Measurements from ENCODE around the gene COPS8.

The COPS8 gene

DNA sequence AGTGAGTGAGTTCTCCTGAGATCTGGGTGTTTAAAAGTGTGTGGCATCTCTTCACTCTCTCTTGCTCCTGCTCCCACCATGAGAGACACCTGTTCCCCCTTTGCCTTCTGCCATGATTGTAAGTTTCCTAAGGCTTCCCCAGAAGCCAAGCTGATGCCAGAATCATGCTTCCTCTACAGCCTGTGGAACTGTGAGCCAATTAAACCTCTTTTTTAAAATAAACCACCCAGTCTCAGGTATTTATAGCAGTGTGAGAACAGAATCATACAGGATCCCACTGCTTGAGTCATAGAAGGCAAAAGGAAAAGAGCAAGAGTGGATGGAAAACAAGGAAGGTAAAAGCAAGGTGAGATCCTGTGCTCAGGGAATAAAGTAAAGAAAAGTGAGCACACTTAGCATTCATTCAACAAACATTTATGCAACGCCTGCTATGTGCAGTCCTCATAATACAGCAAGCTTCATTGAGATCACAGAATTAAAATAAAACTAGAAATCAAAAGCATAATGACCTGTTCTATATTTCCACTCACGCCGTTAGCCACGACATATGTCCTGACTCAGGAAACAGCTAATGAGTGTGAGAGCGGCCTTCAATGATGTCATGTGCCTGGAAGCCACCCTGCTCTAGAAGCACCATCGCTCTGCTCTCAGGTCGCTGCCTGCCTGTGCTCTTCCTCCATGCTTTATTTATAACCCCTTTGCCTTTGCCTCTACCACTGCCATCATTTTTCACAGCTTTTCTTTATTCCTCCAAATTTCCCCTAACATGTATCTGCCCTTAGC is 11.3 kb upstream of the COPS8 start:
- Histone ChIP-seq H3K36me3 (ENCODE audit: insufficient read depth, insufficient read length, low read length) (no peaks in the 10 kb centered on the region), H3K4me3 (ENCODE audit: insufficient read length, low read depth) (no peak overlapping the region), H3K27me3 (ENCODE audit: insufficient read depth, insufficient read length) (no peaks in the 10 kb centered on the region), H3K9me3 (ENCODE audit: insufficient read depth, low read length) (no peaks in the 10 kb centered on the region; the same call in 1 of the 2 replicates), H3K9ac (ENCODE audit: insufficient read length, low read depth) (no peak overlapping the region), H3K4me1 (ENCODE audit: insufficient read depth, insufficient read length) (no peaks in the 10 kb centered on the region)
- no peak for DNase-seq (ENCODE audit: low read depth, low spot score)
- TF ChIP-seq SUZ12 (IDR thresholded peaks at IDR 0.05; ENCODE audit: extremely low read depth, insufficient read depth, insufficient read length) (no peak), YY1 (IDR thresholded peaks at IDR 0.05; ENCODE audit: insufficient read depth, insufficient read length) (no peak), ZNF274 (IDR thresholded peaks at IDR 0.05; ENCODE audit: low read depth, low read length) (no peak)

DNA sequence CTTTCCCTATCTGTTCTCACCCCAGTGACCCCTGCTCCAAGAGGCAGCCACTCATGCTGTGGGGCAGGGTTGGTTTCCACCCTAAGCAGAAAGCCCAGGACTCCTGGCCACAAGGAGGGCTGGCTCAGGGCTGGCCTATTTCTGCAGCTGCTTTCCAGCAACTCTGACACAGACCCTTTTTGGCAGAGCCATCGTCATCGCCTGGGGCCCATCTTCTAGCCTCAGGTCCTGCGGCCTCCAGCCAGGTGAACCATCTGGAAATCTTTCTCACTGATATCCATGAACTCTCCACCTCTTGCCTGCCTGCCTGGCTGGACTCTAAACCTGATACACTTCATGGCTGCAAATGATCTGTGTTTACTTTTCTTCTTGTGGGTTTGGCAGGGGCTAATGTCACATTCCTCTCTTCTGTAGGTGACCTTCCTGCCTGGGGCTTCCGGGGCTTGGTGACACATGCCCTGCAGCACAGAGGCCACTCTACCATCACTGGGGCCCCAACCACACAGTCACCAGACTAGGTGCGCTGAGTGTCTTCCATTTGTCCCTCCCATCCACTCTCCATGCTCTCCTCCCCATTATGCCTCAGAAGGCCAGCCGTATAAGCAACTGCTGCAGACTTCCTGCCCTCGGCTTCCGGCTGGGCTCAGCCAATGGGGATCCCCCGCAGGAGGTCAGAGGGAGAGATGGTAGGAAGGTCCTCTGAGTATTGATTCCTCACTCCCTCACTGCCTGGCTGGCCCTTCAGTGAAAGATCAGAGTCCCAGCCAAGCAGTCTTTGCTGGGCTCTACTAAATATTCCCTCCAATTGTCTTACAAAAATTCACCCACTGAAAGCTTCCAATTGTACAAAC is 9.7 kb upstream of the COPS8 start:
- H3K4me1 ChIP-seq (ENCODE audit: insufficient read depth, insufficient read length): no peaks in the 10 kb centered on the region
- TF ChIP-seq SUZ12 (IDR thresholded peaks at IDR 0.05; ENCODE audit: extremely low read depth, insufficient read depth, insufficient read length) (no peak), ZNF274 (IDR thresholded peaks at IDR 0.05; ENCODE audit: low read depth, low read length) (no peak), YY1 (IDR thresholded peaks at IDR 0.05; ENCODE audit: insufficient read depth, insufficient read length) (no peak)
- H3K36me3 ChIP-seq (ENCODE audit: insufficient read depth, insufficient read length, low read length): no peaks in the 10 kb centered on the region
- no peaks in the 10 kb centered on the region for H3K9me3 ChIP-seq (ENCODE audit: insufficient read depth, low read length)
- no peak overlapping the region for H3K4me3 ChIP-seq (ENCODE audit: insufficient read length, low read depth)
- H3K27me3 ChIP-seq (ENCODE audit: insufficient read depth, insufficient read length): no peaks in the 10 kb centered on the region
- no peak overlapping the region for H3K9ac ChIP-seq (ENCODE audit: insufficient read length, low read depth)
- no peak for DNase-seq (ENCODE audit: low read depth, low spot score)

DNA sequence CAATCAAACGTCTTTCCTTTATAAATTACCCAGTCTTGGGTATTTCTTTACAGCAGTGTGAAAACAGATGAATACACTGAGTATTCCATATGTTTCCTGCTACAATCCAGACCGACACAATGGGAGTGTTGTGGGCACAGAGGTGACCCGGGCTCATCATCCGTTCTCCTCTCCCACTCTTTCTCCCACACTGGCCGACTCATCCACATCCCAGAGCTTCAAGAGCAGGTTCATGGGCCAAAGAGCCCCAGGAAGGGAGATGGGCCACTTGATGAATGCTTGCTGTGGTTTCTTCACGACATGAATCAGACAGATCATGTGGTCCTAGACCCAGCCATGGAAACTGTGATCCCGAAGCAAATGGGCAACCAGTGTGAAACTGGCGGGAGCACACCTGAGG is 4.1 kb upstream of the COPS8 start:
- H3K27me3 ChIP-seq (ENCODE audit: insufficient read depth, insufficient read length): no peaks in the 10 kb centered on the region
- H3K4me1 ChIP-seq (ENCODE audit: insufficient read depth, insufficient read length): no peaks in the 10 kb centered on the region
- TF ChIP-seq YY1 (IDR thresholded peaks at IDR 0.05; ENCODE audit: insufficient read depth, insufficient read length) (no peak), SUZ12 (IDR thresholded peaks at IDR 0.05; ENCODE audit: extremely low read depth, insufficient read depth, insufficient read length) (no peak), ZNF274 (IDR thresholded peaks at IDR 0.05; ENCODE audit: low read depth, low read length) (no peak)
- no peak overlapping the region for H3K9ac ChIP-seq (ENCODE audit: insufficient read length, low read depth)
- DNase-seq (ENCODE audit: low read depth, low spot score): no peak
- no peak overlapping the region for H3K4me3 ChIP-seq (ENCODE audit: insufficient read length, low read depth)
- H3K9me3 ChIP-seq (ENCODE audit: insufficient read depth, low read length): no peaks in the 10 kb centered on the region
- peaks cover 3% of the 10 kb centered on the region for H3K36me3 ChIP-seq (ENCODE audit: insufficient read depth, insufficient read length, low read length)

DNA sequence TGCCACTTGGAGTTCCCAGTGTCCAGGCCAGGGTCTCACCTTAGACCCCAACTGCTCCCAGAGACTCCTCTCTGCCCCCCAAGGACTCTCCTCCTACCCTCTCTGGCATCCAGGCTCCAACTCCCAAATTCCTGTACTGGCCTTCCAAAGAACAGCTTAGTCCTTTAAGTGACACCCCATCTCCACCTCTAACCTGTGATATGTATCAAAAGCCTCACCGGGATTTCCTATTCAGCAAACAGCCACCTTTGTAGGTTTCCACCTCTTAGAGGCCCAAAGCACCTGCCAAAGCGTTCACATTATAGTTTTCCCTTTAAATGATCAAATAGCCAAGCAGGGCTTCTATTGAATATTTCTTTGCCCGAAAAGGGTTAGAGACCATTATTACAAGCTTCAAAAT is 2.7 kb upstream of the COPS8 start:
- Histone ChIP-seq H3K4me3 (ENCODE audit: insufficient read length, low read depth) (no peak overlapping the region), H3K36me3 (ENCODE audit: insufficient read depth, insufficient read length, low read length) (peaks cover 14% of the 10 kb centered on the region), H3K4me1 (ENCODE audit: insufficient read depth, insufficient read length) (no peaks in the 10 kb centered on the region), H3K9ac (ENCODE audit: insufficient read length, low read depth) (no peak overlapping the region), H3K27me3 (ENCODE audit: insufficient read depth, insufficient read length) (no peaks in the 10 kb centered on the region), H3K9me3 (ENCODE audit: insufficient read depth, low read length) (no peaks in the 10 kb centered on the region)
- DNase-seq (ENCODE audit: low read depth, low spot score): no peak
- TF ChIP-seq YY1 (IDR thresholded peaks at IDR 0.05; ENCODE audit: insufficient read depth, insufficient read length): no peak
- no peak for TF ChIP-seq SUZ12 (IDR thresholded peaks at IDR 0.05; ENCODE audit: extremely low read depth, insufficient read depth, insufficient read length)
- no peak for TF ChIP-seq ZNF274 (IDR thresholded peaks at IDR 0.05; ENCODE audit: low read depth, low read length)

DNA sequence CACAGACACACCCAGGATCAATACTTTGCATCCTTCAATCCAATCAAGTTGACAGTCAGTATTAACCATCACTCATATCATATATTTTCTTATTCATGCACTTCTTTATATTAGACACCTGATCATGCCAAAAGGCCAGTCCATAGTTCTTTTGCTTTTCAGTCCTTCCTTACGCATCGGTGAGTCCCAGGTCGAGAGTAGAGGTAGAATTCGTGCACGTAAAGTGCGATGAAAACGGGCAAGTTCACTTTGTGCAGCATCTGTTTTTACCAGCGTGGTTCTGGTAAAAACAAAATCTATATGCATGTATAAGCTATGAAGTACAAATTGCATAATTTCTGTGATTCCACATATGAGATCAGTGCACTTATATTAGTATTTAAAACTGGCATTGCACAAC is 1.2 kb upstream of the COPS8 start:
- TF ChIP-seq ZNF274 (IDR thresholded peaks at IDR 0.05; ENCODE audit: low read depth, low read length): no peak
- TF ChIP-seq SUZ12 (IDR thresholded peaks at IDR 0.05; ENCODE audit: extremely low read depth, insufficient read depth, insufficient read length): no peak
- no peak for TF ChIP-seq YY1 (IDR thresholded peaks at IDR 0.05; ENCODE audit: insufficient read depth, insufficient read length)
- peaks cover 24% of the 10 kb centered on the region for H3K36me3 ChIP-seq (ENCODE audit: insufficient read depth, insufficient read length, low read length)
- no peaks in the 10 kb centered on the region for H3K9me3 ChIP-seq (ENCODE audit: insufficient read depth, low read length)
- no peak overlapping the region for H3K4me3 ChIP-seq (ENCODE audit: insufficient read length, low read depth)
- H3K27me3 ChIP-seq (ENCODE audit: insufficient read depth, insufficient read length): no peaks in the 10 kb centered on the region
- no peak for DNase-seq (ENCODE audit: low read depth, low spot score)
- H3K4me1 ChIP-seq (ENCODE audit: insufficient read depth, insufficient read length): no peaks in the 10 kb centered on the region
- H3K9ac ChIP-seq (ENCODE audit: insufficient read length, low read depth): no peak overlapping the region

DNA sequence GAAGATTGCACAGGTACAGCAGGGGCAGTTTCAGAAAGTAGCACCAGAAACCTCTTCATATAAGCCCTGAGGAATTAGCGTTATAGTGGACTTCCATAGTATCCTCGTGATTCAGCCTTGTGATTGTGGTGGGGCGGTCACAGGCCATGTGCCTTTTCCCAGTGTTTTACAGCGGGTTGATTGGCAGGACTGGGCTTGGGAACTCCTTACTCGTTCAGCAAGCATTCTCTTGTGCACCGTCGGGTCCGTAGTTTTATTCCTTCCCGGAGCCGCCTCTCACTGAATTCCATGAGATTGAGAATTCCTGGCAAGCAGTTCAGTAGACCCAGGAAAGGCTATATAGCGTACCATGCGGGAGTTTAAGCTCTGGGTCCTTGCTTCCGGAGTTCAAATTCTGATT is 5.2 kb downstream of the COPS8 start:
- H3K4me1 ChIP-seq (ENCODE audit: insufficient read depth, insufficient read length): no peaks in the 10 kb centered on the region
- H3K9ac ChIP-seq (ENCODE audit: insufficient read length, low read depth): no peak overlapping the region
- DNase-seq (ENCODE audit: low read depth, low spot score): no peak
- no peaks in the 10 kb centered on the region for H3K27me3 ChIP-seq (ENCODE audit: insufficient read depth, insufficient read length)
- H3K4me3 ChIP-seq (ENCODE audit: insufficient read length, low read depth): no peak overlapping the region
- no peak for TF ChIP-seq YY1 (IDR thresholded peaks at IDR 0.05; ENCODE audit: insufficient read depth, insufficient read length)
- TF ChIP-seq SUZ12 (IDR thresholded peaks at IDR 0.05; ENCODE audit: extremely low read depth, insufficient read depth, insufficient read length): no peak
- TF ChIP-seq ZNF274 (IDR thresholded peaks at IDR 0.05; ENCODE audit: low read depth, low read length): no peak
- H3K36me3 ChIP-seq (ENCODE audit: insufficient read depth, insufficient read length, low read length): peaks cover 75% of the 10 kb centered on the region
- H3K9me3 ChIP-seq (ENCODE audit: insufficient read depth, low read length): no peaks in the 10 kb centered on the region
